AG04450 (cell line): Measurements from ENCODE around the gene JSRP1. TPM values are rescaled to one million over a fixed set of nuclear protein-coding genes. Genes with fewer than 3 reads are reported as not detected.

Experiments
- CTCF ChIA-PET: fragments of 300-600, 350-600 bp; formaldehyde crosslinking; extraction: SDS; loops from one replicate; lab custom pipeline; 2022; ENCODE audit warnings: antibody characterized with exemption, inconsistent platforms; lab: Charles Lee
- POLR2A ChIA-PET: fragments of 350-600 bp; formaldehyde crosslinking; extraction: SDS; loops from one replicate; lab custom pipeline; 2021; ENCODE audit warnings: antibody characterized with exemption, inconsistent platforms; lab: Yijun Ruan, JAX
- DNase-seq: peaks from one replicate; pipeline ENCODE4 v3.0.0-alpha.2; 2011; ENCODE audit warnings: low read depth, low spot score
- H3K27ac ChIP-seq: one replicate; pipeline ENCODE4 v1.5.1; 2012; ENCODE audit warnings: low read depth, low read length, control low read depth
- H3K27me3 ChIP-seq: one replicate; pipeline ENCODE4 v1.6.0; 2012; ENCODE audit warnings: low read length; ENCODE audit not compliant: control insufficient read depth, insufficient read depth
- H3K4me3 ChIP-seq: 2 replicates; pipeline ENCODE4 v1.5.1; 2011; ENCODE audit warnings: mild to moderate bottlenecking, low read depth, low read length, control low read depth
- H3K9me3 ChIP-seq: 2 replicates; pipeline ENCODE4 v1.5.1; 2012; ENCODE audit warnings: low read length; ENCODE audit not compliant: control insufficient read depth, insufficient read depth
- CTCF ChIP-seq: IDR thresholded peaks from 2 replicates; pipeline ENCODE4 v1.5.1; 2011; ENCODE audit warnings: low read depth, low read length, control low read depth, inconsistent platforms
- polyA plus RNA-seq: library from polyadenylated mRNA; depleted of rRNA; stranded (reverse); fragments of >200 nt; gene quantifications from 2 replicates; pipeline ENCODE4 v1.2.3, GENCODE V29; 2011

Gene JSRP1
- polyA plus RNA-seq, 1 experiment, result not detected

- Histone ChIP-seq H3K27ac (no peak overlapping the region), H3K27me3 (no peaks in the 10 kb centered on the region), H3K9me3 (peaks cover 5% of the 10 kb centered on the region), H3K4me3 (peak overlapping the region; percentile 83)
- ChIA-PET CTCF (interaction anchor here (1.3 to 2.8 kb wide), 2 partner anchors 78 to 82 kb away, joined by 8 to 14 read pairs; no protein-coding TSS in a partner anchor), POLR2A (interaction anchor here (1.1 kb wide), 1 partner anchor 78 kb away, joined by 4 read pairs; no protein-coding TSS in a partner anchor)
- TF ChIP-seq CTCF, result no peak
- no peak for DNase-seq
These were observed 18.4 kb downstream of the JSRP1 start for GRCh38 chr19:2237869-2238153.

- DNase-seq, result no peak
These were observed 19.0 kb downstream of the JSRP1 start for GRCh38 chr19:2237051-2237868.

GRCh38 chr19:2236314-2237050, 19.7 kb downstream of the JSRP1 start, which contains the start of the genes PLEKHJ1 and SF3A2:
PLEKHJ1 (minus strand) TSS chr19:2236329; CDS start chr19:2236248, 81 bp downstream.
SF3A2 (plus strand) TSS chr19:2236824; CDS start chr19:2243419, 6,595 bp downstream.
- CTCF ChIA-PET, result interaction anchor here (0.6 to 1.3 kb wide), 17 partner anchors 10 to 217 kb away, joined by 3 to 9 read pairs (median 3); partner anchors contain the start of gene AP3D1

More at GRCh38 chr19:2237051-2237868, 19.0 kb downstream of the JSRP1 start:
- TF ChIP-seq CTCF, result no peak
- Histone ChIP-seq H3K9me3 (peaks cover 5% of the 10 kb centered on the region), H3K4me3 (peak overlapping the region; percentile 83), H3K27ac (peak overlapping the region; percentile 95), H3K27me3 (no peaks in the 10 kb centered on the region)
- POLR2A ChIA-PET, result interaction anchor here (0.6 to 1.1 kb wide), 2 partner anchors 79 to 239 kb away, joined by 4 to 5 read pairs; partner anchors contain the start of gene GADD45B
- CTCF ChIA-PET, result interaction anchor here (1.3 to 2.8 kb wide), 2 partner anchors 79 to 81 kb away, joined by 8 to 14 read pairs; no protein-coding TSS in a partner anchor

GRCh38 chr19:2236064-2236313, 20.2 kb downstream of the JSRP1 start:
- TF ChIP-seq CTCF, result no peak
- ChIA-PET CTCF (interaction anchor here (0.6 to 1.9 kb wide), 19 partner anchors 9 to 383 kb away, joined by 3 to 9 read pairs (median 3); partner anchors contain the start of gene AP3D1), POLR2A (interaction anchor here (0.8 to 1.7 kb wide), 2 partner anchors 34 to 240 kb away, joined by 3 to 5 read pairs; partner anchors contain the start of gene GADD45B)
- Histone ChIP-seq H3K9me3 (peaks cover 5% of the 10 kb centered on the region), H3K27ac (no peak overlapping the region), H3K27me3 (no peaks in the 10 kb centered on the region), H3K4me3 (peak overlapping the region; percentile 83)
- DNase-seq, result no peak

More at GRCh38 chr19:2236314-2237050, 19.7 kb downstream of the JSRP1 start, which contains the start of the genes PLEKHJ1 and SF3A2:
- Histone ChIP-seq H3K27me3 (no peaks in the 10 kb centered on the region), H3K9me3 (peaks cover 5% of the 10 kb centered on the region), H3K27ac (peak within 1 kb of the TSS; percentile 95), H3K4me3 (peak within 1 kb of the TSS; percentile 83)
- peak; percentile 95 for TF ChIP-seq CTCF
- peak; percentile 94 for DNase-seq
- POLR2A ChIA-PET, result interaction anchor here (0.6 to 1.7 kb wide), 3 partner anchors 33 to 240 kb away, joined by 4 to 5 read pairs (median 5); partner anchors contain the start of gene GADD45B
